A549 treated with GW870086 at 1 μM for 4 hours (cell line): ENCODE data around the gene CCDC194. TPM values are rescaled to one million over a fixed set of nuclear protein-coding genes. Genes with fewer than 3 reads are reported as not detected.

Experiments
- total RNA-seq: library from RNA; stranded (reverse); fragments of 200-300 nt; extraction: Qiagen RNA extraction; gene quantifications from 5 replicates; pipeline ENCODE4 v1.2.3, GENCODE V29; 2022; ENCODE audit warnings: low read depth

The CCDC194 gene
- not detected in 5 replicates for total RNA-seq

GRCh38 chr19:17393914-17394313 is at the start of gene CCDC194:
TSS of gene CCDC194 (minus strand) at chr19:17394196. CDS start at chr19:17394158, 38 bp downstream.

GRCh38 chr19:17419621-17420474 is 25.9 kb upstream of the CCDC194 start, which contains the start of gene MVB12A:
TSS of gene MVB12A (plus strand) at chr19:17420047. CDS start at chr19:17420136, 89 bp downstream.

GRCh38 chr19:17405250-17406045 is 11.5 kb upstream of the CCDC194 start, which contains the start of gene BST2:
TSS of gene BST2 (minus strand) at chr19:17405630. CDS start at chr19:17405575, 55 bp downstream.

GRCh38 chr19:17376935-17377600 is 16.9 kb downstream of the CCDC194 start, which contains the start of gene PLVAP:
TSS of gene PLVAP (minus strand) at chr19:17377342. CDS start at chr19:17377288, 54 bp downstream.

Other genes with a start within 250 kb of the CCDC194 start
- gene USE1, start 178.8 kb downstream of the CCDC194 start, total RNA-seq, result 14.1 to 17.1 TPM (median 16.2 TPM) in 5 replicates
- gene OCEL1, start 168.0 kb downstream of the CCDC194 start, total RNA-seq, result 7.8 to 12.5 TPM (median 11.7 TPM) in 5 replicates
- 34.3 to 67.1 TPM (median 61.8 TPM) in 5 replicates for gene NR2F6, start 148.3 kb downstream of the CCDC194 start, total RNA-seq
- gene USHBP1, start 129.5 kb downstream of the CCDC194 start, total RNA-seq, result not detected in 5 replicates
- 59.7 to 68.1 TPM (median 61.7 TPM) in 5 replicates for gene BABAM1, start 126.8 kb downstream of the CCDC194 start, total RNA-seq
- gene ANKLE1, start 112.3 kb downstream of the CCDC194 start, total RNA-seq, result 0.27 to 0.64 TPM (median 0.52 TPM) in 5 replicates
- 2.2 to 3.4 TPM (median 3.0 TPM) in 5 replicates for gene ABHD8, start 90.8 kb downstream of the CCDC194 start, total RNA-seq
- 63.3 to 93.7 TPM (median 79.5 TPM) in 5 replicates for gene MRPL34, start 88.3 kb downstream of the CCDC194 start, total RNA-seq
- gene DDA1, start 84.6 kb downstream of the CCDC194 start, total RNA-seq, result 52.0 to 61.8 TPM (median 60.6 TPM) in 5 replicates
- gene ANO8, start 59.3 kb downstream of the CCDC194 start, total RNA-seq, result 2.2 to 4.0 TPM (median 3.5 TPM) in 5 replicates
- gene GTPBP3, start 56.6 kb downstream of the CCDC194 start, total RNA-seq, result 15.2 to 22.9 TPM (median 21.2 TPM) in 5 replicates
- not detected in 5 replicates for gene PLVAP, start 16.9 kb downstream of the CCDC194 start, total RNA-seq
- gene BST2, start 11.4 kb upstream of the CCDC194 start, total RNA-seq, result 0.21 to 0.39 TPM (median 0.29 TPM) in 3 of 5 replicates, not detected in the others
- 30.6 to 41.6 TPM (median 40.0 TPM) in 5 replicates for gene MVB12A, start 25.9 kb upstream of the CCDC194 start, total RNA-seq
- 0.26 to 0.79 TPM (median 0.68 TPM) in 5 replicates for gene TMEM221, start 54.5 kb upstream of the CCDC194 start, total RNA-seq
- gene NXNL1, start 66.7 kb upstream of the CCDC194 start, total RNA-seq, result not detected in 5 replicates
- gene SLC27A1, start 76.3 kb upstream of the CCDC194 start, total RNA-seq, result 2.0 to 3.2 TPM (median 2.6 TPM) in 5 replicates
- 52.9 to 77.0 TPM (median 74.9 TPM) in 5 replicates for gene PGLS, start 117.5 kb upstream of the CCDC194 start, total RNA-seq
- gene COLGALT1, start 161.5 kb upstream of the CCDC194 start, total RNA-seq, result 54.8 to 75.2 TPM (median 71.8 TPM) in 5 replicates